Measurements from ENCODE around the gene TADA3. TPM values are rescaled to one million over a fixed set of nuclear protein-coding genes. Genes with fewer than 3 reads are reported as not detected.

Gene TADA3
- total and polyA plus RNA-seq, 9 donors = 45.5 to 77.9 (median 60.3) TPM

GRCh38 chr3:9791127-9791526 lies 1.1 kb downstream of the TADA3 start:
- Histone ChIP-seq H3K4me3 (no peak overlapping the region), H3K4me1 (ENCODE audit: insufficient read depth) (peaks cover 9% of the 10 kb centered on the region), H3K36me3 (no peaks in the 10 kb centered on the region), H3K27me3 (no peaks in the 10 kb centered on the region), H3K27ac (no peak overlapping the region), H3K9me3 (no peaks in the 10 kb centered on the region)
- intact Hi-C loops (cut with DNase I) = loop anchor here in 1 of 4 donors (10.0 kb wide), 1 partner anchor 56 kb away; the partner anchor contains the start of gene BRPF1
- TF ChIP-seq EP300 (IDR thresholded peaks at IDR 0.05) (no peak), POLR2A (IDR thresholded peaks at IDR 0.05) (no peak)
- TF ChIP-seq, protein P1, sequence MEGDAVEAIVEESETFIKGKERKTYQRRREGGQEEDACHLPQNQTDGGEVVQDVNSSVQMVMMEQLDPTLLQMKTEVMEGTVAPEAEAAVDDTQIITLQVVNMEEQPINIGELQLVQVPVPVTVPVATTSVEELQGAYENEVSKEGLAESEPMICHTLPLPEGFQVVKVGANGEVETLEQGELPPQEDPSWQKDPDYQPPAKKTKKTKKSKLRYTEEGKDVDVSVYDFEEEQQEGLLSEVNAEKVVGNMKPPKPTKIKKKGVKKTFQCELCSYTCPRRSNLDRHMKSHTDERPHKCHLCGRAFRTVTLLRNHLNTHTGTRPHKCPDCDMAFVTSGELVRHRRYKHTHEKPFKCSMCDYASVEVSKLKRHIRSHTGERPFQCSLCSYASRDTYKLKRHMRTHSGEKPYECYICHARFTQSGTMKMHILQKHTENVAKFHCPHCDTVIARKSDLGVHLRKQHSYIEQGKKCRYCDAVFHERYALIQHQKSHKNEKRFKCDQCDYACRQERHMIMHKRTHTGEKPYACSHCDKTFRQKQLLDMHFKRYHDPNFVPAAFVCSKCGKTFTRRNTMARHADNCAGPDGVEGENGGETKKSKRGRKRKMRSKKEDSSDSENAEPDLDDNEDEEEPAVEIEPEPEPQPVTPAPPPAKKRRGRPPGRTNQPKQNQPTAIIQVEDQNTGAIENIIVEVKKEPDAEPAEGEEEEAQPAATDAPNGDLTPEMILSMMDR (IDR thresholded peaks at IDR 0.05) = no peak
- DNase-seq = no peak
- WGBS, 3 donors = 74 to 86% (median 82%) methylated on average over 11 of the region's 11 CpGs

- no peaks in the 10 kb centered on the region for H3K36me3 ChIP-seq
- intact Hi-C loops (cut with DNase I) = no loop called here
- no peaks in the 10 kb centered on the region for H3K27me3 ChIP-seq
- no peak overlapping the region for H3K27ac ChIP-seq
- TF ChIP-seq, protein P1 (IDR thresholded peaks at IDR 0.05) = no peak
- TF ChIP-seq EP300 (IDR thresholded peaks at IDR 0.05) = no peak
- no peak for TF ChIP-seq POLR2A (IDR thresholded peaks at IDR 0.05)
- H3K4me3 ChIP-seq = no peak overlapping the region
- H3K4me1 ChIP-seq (ENCODE audit: insufficient read depth) = peaks cover 3% of the 10 kb centered on the region
- 80 to 83% (median 81%) methylated on average over 6 of the region's 6 CpGs for WGBS, 3 donors
- no peaks in the 10 kb centered on the region for H3K9me3 ChIP-seq
- DNase-seq = no peak
These were observed 4.6 kb downstream of the TADA3 start for GRCh38 chr3:9787714-9788113.

GRCh38 chr3:9786825-9787669 lies 5.2 kb downstream of the TADA3 start:
- TF ChIP-seq, protein P1 (IDR thresholded peaks at IDR 0.05) = no peak
- TF ChIP-seq POLR2A (IDR thresholded peaks at IDR 0.05) (no peak), EP300 (IDR thresholded peaks at IDR 0.05) (no peak)
- intact Hi-C loops (cut with DNase I) = no loop called here
- whole genome bisulfite sequencing, 3 donors = 84 to 96% (median 89%) methylated on average over 13 of the region's 13 CpGs

GRCh38 chr3:9786209-9786739 lies 6.0 kb downstream of the TADA3 start:
- WGBS, 3 donors = 83 to 91% (median 90%) methylated on average over 7 of the region's 7 CpGs
- no peaks in the 10 kb centered on the region for H3K27me3 ChIP-seq
- intact Hi-C loops (cut with DNase I) = no loop called here
- TF ChIP-seq EP300 (IDR thresholded peaks at IDR 0.05) (no peak), POLR2A (IDR thresholded peaks at IDR 0.05) (no peak)
- TF ChIP-seq, protein P1 (IDR thresholded peaks at IDR 0.05) = no peak
- no peak for DNase-seq
- H3K4me1 ChIP-seq (ENCODE audit: insufficient read depth) = no peaks in the 10 kb centered on the region
- H3K27ac ChIP-seq = no peak overlapping the region
- H3K36me3 ChIP-seq = no peaks in the 10 kb centered on the region
- no peaks in the 10 kb centered on the region for H3K9me3 ChIP-seq
- H3K4me3 ChIP-seq = no peak overlapping the region

More at GRCh38 chr3:9786825-9787669, 5.2 kb downstream of the TADA3 start:
- Histone ChIP-seq H3K27ac (no peak overlapping the region), H3K36me3 (no peaks in the 10 kb centered on the region), H3K4me3 (no peak overlapping the region), H3K4me1 (ENCODE audit: insufficient read depth) (peaks cover 3% of the 10 kb centered on the region), H3K27me3 (no peaks in the 10 kb centered on the region), H3K9me3 (no peaks in the 10 kb centered on the region)
- no peak for DNase-seq
